Kasumi-1 (cell line): Measurements from ENCODE around the gene ANO2.
"Not testable (repeated sequence)": the region's sequence is repeated elsewhere in the genome, so short reads cannot be mapped to it uniquely, and the experiment has no call there.

ENCODE experiments used
- DNase-seq, 2 experiments: peaks; one replicate each; lab custom pipeline; 2025; lab: John Stamatoyannopoulos, UW

ANO2 gene

DNA sequence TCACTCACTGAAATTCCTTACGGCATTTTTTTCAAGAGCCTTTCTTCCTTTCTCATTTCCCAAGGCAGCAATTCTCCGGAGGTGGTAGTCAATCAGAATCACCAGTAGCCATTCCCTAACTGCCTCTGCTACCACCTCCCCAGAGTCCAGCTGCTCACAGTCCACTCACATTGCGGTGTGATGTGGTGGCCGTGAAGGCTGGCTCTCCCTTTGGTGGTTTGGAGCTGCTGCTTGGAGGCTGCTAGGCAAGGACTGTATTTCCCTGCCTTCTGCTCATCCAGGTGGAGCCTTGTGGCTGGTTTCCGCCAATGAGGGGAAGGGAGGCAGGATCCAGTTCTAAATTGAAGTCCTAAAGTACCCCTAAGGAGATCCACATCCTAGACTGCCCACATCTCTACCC lies 222.0 kb downstream of the ANO2 start:
- no peak for DNase-seq

DNA sequence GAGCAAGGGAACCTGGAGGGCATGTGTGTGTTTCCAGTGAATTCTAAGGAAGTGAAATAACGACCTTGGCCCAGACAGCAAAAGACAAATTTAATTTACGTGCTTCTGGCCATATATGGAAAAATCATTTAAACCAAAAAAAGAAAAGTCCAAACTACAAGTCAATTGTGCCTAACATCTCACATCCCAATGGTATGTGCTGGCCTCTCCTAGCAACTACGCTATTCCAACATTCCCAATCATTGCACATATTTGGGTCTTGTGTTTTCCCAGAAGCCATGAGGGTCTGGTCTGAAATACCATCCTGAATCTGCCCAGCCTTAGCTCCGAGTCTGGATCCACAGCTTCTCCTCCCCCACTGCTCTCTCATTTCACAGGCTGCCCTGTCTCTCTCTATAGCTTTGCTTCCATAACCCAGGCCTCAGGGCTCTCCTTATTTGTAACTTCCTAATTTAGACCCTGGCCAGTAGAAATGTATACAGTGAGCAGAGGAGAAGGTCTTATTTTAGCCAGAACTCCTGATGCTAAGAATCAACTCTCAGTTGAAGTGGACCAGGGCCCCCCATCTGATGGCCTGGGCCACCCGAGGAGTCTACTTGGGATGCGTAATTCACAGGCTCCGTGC lies 224.6 kb downstream of the ANO2 start:
- no peak for DNase-seq

DNA sequence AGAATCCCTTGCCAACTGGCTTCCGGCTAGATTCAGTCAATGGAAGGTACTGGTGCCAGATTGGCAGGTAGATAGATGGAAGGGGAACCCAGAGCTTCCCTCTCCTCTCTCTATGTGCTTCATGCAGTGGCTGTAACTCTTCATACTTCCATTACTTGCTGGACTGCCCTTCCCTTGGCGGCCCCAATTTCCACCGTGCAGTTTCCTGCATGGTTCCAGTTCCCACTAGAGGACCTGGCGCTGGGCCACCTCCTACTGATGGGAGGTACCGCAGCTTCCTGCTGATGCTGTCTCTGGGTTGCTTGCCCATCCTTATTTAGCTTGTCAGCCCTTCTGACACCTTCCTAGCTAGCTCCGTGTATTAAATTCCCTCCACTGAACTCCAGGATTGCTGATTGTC lies 226.4 kb downstream of the ANO2 start:
- no peak for DNase-seq

DNA sequence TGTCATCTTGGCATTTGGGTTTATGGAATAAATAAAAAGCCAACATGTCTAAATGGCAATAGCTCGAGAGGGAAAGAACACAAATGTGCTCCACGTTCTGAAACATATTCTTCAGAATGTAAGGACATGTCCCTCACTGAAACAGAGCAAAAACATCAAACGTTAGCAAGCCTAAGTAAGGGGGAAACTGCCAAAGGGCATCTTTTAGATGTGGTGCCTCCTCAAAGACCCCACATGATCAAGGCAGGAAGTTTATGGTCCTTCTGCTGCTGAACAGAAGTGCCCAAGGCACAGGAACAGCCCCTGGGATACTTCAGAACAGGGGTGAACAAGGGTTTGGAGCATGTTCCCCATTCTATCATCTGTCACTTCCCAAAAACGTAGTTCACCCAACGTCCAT lies 227.0 kb downstream of the ANO2 start:
- no peak for DNase-seq

DNA sequence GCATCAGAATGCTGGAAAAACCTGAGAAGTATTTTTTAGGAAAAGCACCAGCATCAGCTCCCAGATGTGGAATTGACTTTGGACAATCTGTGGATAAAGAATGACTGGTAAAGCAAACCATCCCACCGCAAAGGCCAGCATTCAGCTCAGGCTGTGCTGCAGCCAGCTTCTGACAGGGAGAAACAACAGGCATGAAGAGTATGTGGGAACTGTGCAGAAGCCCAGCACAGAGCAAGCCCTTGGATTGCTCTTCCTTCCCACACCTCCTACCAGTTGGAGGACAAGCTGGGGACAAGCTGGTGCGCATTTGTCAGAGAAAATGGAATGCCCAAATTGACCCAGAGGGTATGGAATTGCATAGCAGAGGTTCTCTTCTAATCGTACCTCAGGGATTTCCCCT lies 228.1 kb downstream of the ANO2 start:
- no peak for DNase-seq

DNA sequence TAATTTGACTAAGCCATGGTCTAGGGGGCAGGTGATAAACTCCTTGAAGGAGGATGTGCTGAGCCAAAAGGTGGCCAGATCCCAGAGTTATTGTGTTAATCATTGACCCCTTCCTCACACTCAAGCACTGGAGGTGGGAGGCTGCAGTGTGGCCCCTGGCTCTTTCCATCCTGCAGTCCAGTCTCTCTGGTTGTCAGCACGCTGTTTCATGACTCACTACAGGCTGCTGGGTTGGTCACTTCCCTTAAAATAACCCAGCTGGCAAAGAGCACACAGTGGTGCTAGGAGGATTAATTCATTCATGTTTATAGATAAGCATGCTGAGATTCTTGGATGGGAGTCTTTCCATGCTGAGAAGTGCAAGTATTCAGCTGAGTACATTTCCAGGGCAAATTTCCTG lies 228.9 kb downstream of the ANO2 start:
- no peak for DNase-seq

DNA sequence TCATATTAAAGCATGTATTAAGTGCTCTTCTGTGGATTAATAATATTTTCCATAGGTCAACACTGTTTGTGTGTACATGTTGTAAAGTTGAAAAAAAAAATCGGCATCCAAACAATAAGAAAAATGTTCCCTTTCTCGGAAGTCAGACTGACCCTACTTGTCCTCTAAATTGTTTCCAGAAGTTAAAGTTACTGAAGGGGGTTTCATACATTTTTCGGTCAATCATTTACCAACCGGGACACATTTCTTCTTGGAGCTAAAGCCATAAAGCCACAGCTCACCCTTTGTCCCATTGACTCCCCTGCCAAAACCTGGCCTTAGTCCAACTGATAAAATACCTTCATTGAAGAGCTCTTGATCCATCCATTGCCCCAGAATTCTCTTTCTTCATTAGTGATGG lies 230.0 kb downstream of the ANO2 start:
- no peak for DNase-seq

DNA sequence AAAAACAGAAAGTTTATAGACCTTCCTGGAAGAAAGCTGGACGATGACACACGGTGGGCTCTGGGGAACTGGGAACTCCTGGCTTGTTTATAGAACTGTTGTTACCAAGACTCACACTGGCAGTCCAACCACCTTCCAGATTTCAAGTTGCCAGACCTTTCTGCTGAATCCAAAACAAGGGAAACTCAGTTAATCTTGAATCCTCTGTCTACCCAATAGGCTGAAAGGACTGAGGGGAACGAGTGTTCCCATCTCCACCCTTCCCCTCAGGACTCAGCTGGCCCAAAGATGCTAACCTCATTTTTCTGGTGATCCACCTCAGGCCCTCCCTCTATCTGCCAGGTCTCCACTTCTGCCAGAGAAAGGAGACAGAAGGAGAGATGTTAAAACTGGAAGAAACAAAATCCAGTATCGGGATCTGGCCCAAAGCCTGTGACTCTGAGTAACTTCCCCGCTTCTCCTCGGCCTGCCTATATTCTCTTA lies 231.4 kb downstream of the ANO2 start:
- DNase-seq, result no peak

DNA sequence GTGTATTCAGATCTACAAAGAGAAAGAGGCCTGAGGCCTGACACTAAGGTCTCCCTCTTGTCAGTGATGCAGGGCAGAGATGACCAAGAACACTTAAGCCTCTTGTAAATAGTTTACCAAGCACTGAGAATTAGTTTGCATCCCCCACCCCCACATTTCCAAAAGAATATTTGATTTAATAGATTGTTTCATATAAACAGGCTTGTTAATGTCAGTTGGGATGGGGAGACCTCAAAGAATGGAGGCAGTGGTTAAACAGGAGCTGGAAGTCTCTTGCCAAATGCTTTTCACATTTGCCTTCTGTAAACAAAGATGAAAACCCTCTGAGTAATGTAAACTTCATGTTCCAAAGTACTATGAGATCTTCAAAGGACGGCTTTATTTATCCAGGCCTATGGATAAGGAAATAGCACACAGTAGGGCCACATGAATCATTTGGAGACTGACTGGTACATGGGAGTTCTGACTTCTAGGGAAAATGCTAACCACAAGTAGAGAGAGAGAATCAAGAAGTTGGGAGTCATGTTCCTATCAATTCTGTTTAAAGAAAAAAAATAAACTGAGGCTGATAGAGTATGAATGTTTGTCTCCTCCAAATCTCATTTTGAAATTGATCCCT lies 234.7 kb downstream of the ANO2 start:
- no peak for DNase-seq

DNA sequence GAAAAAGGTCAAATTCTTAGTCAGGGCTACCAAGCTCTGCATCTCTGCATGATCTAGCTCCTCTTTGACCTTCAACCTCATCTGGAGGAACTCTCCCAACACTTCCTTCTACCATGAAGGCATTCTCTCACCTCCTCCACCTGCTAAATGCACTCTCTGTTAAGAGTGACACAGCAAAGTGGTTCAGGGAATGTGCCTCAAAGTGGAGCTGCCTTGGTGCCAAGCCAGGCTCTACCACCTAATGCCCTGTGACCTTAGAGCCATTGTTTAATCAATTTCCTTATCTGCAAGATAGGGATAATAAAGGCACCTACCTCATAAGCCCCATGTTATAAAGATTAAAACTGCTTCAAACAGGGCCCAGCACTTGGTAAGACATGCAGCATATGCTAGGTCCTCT lies 236.7 kb downstream of the ANO2 start:
- no peak for DNase-seq

DNA sequence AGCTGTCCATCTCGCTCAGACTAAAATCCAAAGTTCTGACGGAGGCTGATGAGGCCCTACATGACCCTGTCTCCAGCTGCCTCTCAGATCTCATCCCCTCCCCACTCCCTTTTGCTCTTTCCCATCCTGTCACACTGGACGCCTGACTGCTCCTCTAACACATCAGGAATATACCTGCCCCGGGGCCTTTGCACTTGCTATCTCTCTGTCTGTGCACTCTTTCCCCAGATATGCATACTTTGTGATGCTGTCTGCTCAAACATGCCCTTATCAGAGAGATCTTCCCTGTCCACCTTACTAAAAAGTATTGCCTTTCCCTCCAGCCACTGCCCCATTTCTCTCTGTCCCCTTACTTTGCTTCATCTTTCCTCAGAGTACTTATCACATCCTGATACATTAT lies 238.8 kb downstream of the ANO2 start:
- no peak for DNase-seq

DNA sequence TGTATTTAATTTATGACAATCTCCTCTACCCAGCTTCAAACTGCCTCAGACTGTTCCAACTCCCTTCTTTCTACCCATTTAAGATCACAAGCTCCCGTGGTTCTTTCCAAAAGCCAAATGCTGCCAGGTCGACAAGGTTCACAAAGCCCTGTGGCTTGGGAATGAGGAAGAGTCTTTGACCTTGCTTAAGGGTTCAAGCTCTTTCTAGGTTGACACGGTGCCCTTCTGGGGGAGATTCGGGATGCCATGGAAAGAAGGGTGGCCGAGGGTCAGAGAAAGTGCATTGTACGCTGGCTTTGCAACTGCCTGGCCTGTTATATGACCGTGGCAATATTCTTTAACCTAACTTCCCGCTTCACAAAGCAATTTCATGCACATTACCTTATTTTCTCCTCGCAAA lies 239.3 kb downstream of the ANO2 start:
- DNase-seq, result no peak

DNA sequence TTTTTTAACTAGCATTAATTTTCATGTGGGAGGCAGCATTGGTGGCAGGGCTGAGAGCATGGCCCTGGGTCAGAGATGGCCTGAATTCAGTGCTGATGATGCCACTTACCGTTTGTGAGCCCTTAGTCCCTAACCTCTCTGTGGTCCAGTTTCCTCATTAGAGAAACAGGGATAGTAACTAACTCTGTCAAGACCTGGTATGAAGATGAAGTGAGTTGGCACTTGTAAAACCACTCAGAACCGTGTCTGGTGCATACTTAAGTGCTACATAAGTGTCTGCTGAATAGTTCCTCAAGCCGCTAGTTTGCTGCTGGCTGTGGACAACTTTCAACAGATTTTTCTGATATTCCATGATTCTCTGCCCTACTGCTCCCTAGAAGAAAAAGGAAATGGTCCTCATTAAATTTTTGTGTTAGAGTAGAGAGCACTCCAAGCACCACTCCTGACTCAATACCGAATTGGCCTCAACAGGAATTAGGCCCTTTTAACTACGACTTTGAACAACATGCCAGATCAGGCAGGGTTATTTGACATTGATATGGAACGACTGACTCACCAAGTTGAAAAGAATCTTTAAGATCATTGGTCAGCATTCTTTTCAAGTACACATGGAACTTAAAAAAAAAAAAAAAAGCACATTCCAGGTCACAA lies 250.2 kb downstream of the ANO2 start:
- DNase-seq, result no peak

DNA sequence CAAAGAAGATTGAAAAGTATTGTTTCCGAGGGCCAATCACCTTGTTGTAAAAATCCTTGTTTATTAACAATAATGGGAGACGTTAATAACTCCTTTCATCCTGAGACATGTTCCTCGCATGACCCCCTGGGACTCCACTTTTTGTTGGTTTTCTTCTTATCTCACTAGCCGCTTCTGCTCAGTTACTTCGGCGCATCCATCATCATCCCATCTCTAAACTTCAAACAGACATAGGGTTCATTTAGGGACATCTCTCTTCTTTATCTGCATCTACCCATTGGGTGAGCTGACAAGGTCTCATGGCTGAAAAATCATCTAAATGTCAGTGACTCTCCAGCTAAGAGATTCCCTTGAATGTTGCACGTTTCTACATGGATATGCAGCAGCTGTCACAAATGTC lies 252.2 kb downstream of the ANO2 start:
- no peak for DNase-seq

DNA sequence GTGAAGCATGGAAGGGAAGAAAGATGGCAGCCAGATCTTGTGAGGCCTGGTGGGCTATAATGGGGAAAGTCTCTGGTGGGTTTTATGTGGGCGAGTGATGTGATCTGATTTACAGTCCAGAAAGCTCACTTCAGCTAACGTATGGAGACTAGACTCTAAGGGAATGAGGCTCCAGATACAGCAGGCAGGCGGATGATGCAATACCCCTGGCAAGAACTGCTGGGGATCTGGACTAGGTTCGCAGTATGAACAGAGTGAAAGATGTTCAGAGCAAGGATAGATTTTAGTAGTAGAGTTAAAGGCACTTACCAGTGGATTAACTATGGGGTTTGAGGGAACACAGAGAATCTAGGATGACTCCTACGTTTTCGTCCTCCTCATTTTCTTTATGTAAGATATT lies 253.1 kb downstream of the ANO2 start:
- DNase-seq, result no peak

DNA sequence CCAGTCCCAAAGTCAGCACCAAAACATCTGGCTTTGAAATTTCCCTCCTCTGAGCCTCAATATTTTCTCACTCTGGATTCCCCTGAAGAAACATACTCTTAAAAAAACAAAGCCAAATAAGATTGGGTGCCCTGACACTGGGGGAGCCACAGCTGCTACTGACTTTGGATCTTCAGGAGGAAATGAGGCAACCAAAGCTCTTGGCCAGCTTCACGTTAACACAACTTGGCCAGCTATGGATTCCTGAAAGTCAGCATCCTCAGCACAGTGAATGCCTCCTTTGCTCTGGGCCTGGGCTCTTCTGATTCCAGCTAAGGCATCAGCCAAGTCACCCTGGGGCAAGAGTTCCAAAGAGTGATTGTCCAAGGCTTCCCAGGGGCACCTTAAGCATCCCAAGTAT lies 254.8 kb downstream of the ANO2 start:
- DNase-seq, result no peak

DNA sequence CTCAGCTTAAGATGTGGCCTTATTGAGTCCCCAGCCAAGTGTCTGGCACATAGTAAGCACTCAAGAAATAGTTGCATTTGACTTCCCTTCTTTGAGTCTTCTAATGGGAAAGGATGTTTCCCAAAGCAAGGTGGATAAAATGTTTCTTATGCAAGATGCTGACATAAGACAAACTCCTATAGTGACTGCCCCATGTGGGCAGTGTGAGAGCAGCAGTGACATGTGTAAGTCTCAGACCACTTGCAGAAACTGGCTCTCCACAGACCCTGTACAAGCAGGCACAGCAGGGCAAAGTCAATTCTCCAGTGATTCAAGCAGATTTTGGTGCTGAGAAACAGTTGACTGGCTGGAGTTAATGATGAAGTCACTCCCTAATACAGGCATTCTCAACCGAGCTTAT lies 255.3 kb downstream of the ANO2 start:
- no peak for DNase-seq

DNA sequence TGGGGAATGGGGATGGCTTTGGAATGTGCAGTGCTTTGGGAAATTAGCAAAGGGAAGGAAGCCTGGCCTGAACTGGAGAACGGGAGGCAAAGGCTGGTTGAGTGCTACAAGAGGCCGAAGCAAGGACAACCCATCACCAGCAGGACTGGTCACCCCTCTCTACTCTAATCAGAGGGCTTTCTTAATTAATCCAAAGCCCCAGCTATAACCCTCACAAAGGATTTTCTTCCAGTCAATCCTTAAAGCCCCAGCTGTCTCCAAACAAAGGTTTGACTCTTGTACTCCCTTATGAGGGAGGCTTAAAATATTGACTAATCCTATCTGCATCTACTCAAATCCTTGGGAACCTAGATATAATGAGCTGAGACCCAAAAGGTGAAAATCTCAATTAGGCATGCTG lies 256.8 kb downstream of the ANO2 start:
- DNase-seq, result no peak

DNA sequence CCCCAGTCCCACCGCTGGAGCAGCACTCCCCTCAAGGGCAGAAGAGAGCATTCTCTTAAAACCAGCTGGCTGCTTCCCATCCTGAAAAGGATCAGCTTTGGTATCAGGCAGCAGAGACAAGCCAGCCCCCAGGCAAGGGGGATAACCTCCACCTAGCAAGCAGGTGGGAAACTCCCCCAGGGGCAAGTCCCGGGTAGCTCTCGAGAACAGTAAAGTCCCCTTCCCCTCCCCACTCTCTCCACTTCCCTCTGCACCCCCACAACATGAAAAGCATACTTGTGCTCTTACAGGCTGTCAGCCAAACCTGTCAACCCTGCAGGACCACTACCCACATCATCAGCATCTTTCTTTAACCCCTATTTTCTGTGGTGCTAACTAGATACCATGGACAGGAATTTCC lies 259.1 kb downstream of the ANO2 start:
- DNase-seq, result no peak

DNA sequence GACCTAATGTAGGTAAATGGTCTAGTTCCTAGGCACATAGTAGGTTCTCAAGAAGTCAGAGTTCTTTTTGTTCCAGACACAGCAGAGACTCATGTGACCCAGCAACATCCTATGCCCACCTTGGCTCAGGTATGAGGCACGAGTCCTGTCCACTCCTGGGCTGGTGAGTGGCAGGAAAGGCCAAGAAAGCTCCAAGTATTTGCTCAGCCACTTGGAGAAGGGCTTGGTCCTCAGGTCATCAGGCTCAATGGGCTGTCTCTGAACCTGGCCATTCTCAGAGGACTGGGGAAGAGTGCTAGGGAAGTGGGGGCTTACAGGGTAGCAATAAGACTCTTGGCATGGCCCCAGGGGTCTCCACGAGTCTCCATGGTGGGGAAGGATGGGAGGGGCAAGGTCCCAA lies 260.1 kb downstream of the ANO2 start:
- DNase-seq, result no peak

DNA sequence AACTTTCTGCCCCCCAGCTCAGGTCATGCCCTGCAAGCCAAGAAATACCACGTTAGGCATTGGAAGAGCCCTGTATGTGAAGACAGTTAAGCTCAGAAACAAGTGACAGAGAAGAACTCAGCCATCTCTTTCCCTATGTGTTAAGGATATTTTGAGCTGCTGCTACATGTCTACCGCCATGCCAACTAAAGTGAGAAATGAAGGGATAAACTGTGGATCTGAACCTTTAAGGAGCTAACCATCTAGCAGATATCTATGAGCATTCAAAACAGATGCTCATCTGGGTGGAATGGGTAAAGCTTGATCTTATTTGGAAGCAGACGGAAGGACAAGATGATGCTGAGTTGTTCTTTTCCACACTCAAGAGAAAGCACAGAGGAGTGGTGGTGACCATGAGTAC lies 262.5 kb downstream of the ANO2 start:
- DNase-seq, result no peak

DNA sequence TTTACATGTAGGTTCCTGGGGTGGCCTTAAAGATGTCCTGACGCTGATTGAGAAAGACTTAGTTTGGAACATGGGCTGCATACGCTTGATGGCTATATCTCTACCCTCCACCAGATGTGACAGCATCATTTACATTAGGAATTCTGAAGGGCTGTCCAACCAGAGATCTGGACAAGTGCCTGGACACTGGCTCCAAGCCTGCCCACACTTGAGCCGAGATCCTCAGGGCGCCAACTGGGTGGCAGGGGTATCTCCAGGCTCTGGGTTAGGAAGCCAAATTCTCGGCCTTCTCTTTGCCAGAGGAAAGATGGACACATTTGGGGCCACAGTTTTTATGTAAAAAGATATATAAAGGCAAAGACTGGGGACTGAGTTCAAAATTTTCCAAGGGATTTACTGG lies 266.9 kb downstream of the ANO2 start:
- no peak for DNase-seq

DNA sequence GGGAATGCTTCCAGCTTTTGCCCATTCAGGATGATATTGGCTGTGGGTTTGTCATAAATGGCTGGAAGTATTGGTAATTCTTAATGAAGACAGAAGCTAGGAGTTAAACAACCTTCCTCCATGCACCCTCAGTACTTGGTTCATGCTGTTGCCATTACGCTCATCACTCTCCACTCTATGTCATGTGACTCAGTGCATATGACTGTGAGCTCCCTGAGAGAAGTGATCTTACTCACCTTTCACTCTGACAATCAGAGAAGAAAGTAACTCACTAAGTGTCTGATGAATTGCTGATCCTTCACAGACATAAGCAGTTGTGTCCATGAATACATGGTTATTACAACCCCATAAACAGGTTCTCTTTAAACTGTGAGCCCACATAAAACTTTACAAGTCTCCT lies 275.4 kb downstream of the ANO2 start:
- DNase-seq, result not testable (repeated sequence)

DNA sequence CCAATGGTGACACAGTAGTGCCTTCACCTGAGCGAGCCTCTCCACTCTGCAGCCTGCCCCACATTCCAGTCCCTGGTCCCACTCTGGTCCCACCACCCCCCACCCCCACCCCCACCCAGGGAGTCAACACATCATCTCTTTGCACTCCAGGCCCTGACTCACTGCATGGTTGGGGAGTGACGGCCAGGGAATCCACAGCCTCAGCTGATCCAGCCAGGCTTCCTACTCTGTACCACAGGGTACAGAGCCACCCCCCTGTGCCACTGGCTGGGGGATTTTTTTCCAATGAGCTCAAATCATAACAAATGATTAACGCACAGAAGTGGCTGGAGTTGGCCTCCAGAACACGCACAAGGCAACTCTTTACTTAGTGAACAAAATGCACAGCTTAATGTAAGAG lies 279.4 kb downstream of the ANO2 start:
- no peak for DNase-seq
